ENCODE data around the gene SLX4IP. TPM values are rescaled to one million over a fixed set of nuclear protein-coding genes. Genes with fewer than 3 reads are reported as not detected.

SLX4IP gene
- total RNA-seq, 1 experiment from 2014 or later: 6.4 TPM

GRCh38 chr20:10508060-10508459, 73.0 kb downstream of the SLX4IP start:
- H3K4me3 ChIP-seq (ENCODE audit: low read length): no peak overlapping the region
- H3K4me2 ChIP-seq (ENCODE audit: low read length): no peak overlapping the region
- DNase-seq: peak; percentile 37
- no peak overlapping the region for H2AFZ ChIP-seq (ENCODE audit: low read length)
- H3K27ac ChIP-seq (ENCODE audit: low read length): no peak overlapping the region
- no peaks in the 10 kb centered on the region for H3K36me3 ChIP-seq (ENCODE audit: low read depth, low read length)
- ChIA-PET CTCF (no interaction called here), POLR2A (ENCODE audit: unreplicated experiment) (no interaction called here)
- H3K27me3 ChIP-seq (ENCODE audit: low read length): no peaks in the 10 kb centered on the region
- H3K79me2 ChIP-seq (ENCODE audit: low read length): peaks cover 8% of the 10 kb centered on the region; the same call in 1 of the 2 replicates
- no peaks in the 10 kb centered on the region for H3K9me2 ChIP-seq (replicated peaks; ENCODE audit: low read length)
- intact Hi-C loops (cut with micrococcal nuclease): no loop called here
- H3K4me1 ChIP-seq (ENCODE audit: insufficient read depth, low read length): peaks cover 33% of the 10 kb centered on the region
- no peaks in the 10 kb centered on the region for H3K9me3 ChIP-seq (ENCODE audit: low read length)
- peak; percentile 5; the same call in 1 of the 2 replicates for ATAC-seq
- no peak for TF ChIP-seq EZH2 (IDR thresholded peaks at IDR 0.05; ENCODE audit: low read length, unreplicated experiment)
- no peak for TF ChIP-seq EZH2phosphoT487 (IDR thresholded peaks at IDR 0.05; ENCODE audit: borderline replicate concordance, low read length)
- no peak for TF ChIP-seq CTCF (conservative IDR thresholded peaks at IDR 0.05; ENCODE audit: low read depth, low read length)
- no peaks in the 10 kb centered on the region for H4K20me1 ChIP-seq (ENCODE audit: low read length)
- H3F3A ChIP-seq (ENCODE audit: low read length, unreplicated experiment): no peaks in the 10 kb centered on the region
- BruUV-seq (replicated peaks): no TSS peak
- no peak overlapping the region for H3K9ac ChIP-seq (ENCODE audit: low read length)

- no peak overlapping the region for H2AFZ ChIP-seq (ENCODE audit: low read length)
- H3K9ac ChIP-seq (ENCODE audit: low read length): no peak overlapping the region
- POLR2A ChIA-PET (ENCODE audit: unreplicated experiment): interaction anchor here (0.7 kb wide), 1 partner anchor 9 kb away, joined by 13 read pairs; no protein-coding TSS in a partner anchor
- no peak for TF ChIP-seq CTCF (conservative IDR thresholded peaks at IDR 0.05; ENCODE audit: low read depth, low read length)
- TF ChIP-seq EZH2 (IDR thresholded peaks at IDR 0.05; ENCODE audit: low read length, unreplicated experiment): no peak
- TF ChIP-seq EZH2phosphoT487 (IDR thresholded peaks at IDR 0.05; ENCODE audit: borderline replicate concordance, low read length): no peak
- H3K36me3 ChIP-seq (ENCODE audit: low read depth, low read length): no peaks in the 10 kb centered on the region
- H3K79me2 ChIP-seq (ENCODE audit: low read length): peaks cover 14% of the 10 kb centered on the region
- DNase-seq (no peak), ATAC-seq (no peak)
- H3K27me3 ChIP-seq (ENCODE audit: low read length): no peaks in the 10 kb centered on the region
- peaks cover 34% of the 10 kb centered on the region for H3K4me1 ChIP-seq (ENCODE audit: insufficient read depth, low read length)
- no peak overlapping the region for H3K27ac ChIP-seq (ENCODE audit: low read length)
- H3K4me3 ChIP-seq (ENCODE audit: low read length): no peak overlapping the region
- BruUV-seq (replicated peaks): no TSS peak
- CTCF ChIA-PET: no interaction called here
- no peaks in the 10 kb centered on the region for H3K9me3 ChIP-seq (ENCODE audit: low read length)
- intact Hi-C loops (cut with micrococcal nuclease): no loop called here
- H3K9me2 ChIP-seq (replicated peaks; ENCODE audit: low read length): no peaks in the 10 kb centered on the region
- H4K20me1 ChIP-seq (ENCODE audit: low read length): no peaks in the 10 kb centered on the region
- H3K4me2 ChIP-seq (ENCODE audit: low read length): no peak overlapping the region
- H3F3A ChIP-seq (ENCODE audit: low read length, unreplicated experiment): no peaks in the 10 kb centered on the region
Observed at GRCh38 chr20:10508468-10509251, 73.6 kb downstream of the SLX4IP start.

- Histone ChIP-seq H3K9ac (ENCODE audit: low read length) (no peak overlapping the region), H3F3A (ENCODE audit: low read length, unreplicated experiment) (no peaks in the 10 kb centered on the region), H3K4me1 (ENCODE audit: insufficient read depth, low read length) (peaks cover 42% of the 10 kb centered on the region), H3K27me3 (ENCODE audit: low read length) (no peaks in the 10 kb centered on the region), H3K9me3 (ENCODE audit: low read length) (no peaks in the 10 kb centered on the region), H3K27ac (ENCODE audit: low read length) (no peak overlapping the region), H2AFZ (ENCODE audit: low read length) (no peak overlapping the region), H3K4me3 (ENCODE audit: low read length) (no peak overlapping the region), H4K20me1 (ENCODE audit: low read length) (no peaks in the 10 kb centered on the region), H3K79me2 (ENCODE audit: low read length) (peaks cover 15% of the 10 kb centered on the region), H3K36me3 (ENCODE audit: low read depth, low read length) (no peaks in the 10 kb centered on the region), H3K4me2 (ENCODE audit: low read length) (no peak overlapping the region), H3K9me2 (replicated peaks; ENCODE audit: low read length) (no peaks in the 10 kb centered on the region)
- TF ChIP-seq EZH2phosphoT487 (IDR thresholded peaks at IDR 0.05; ENCODE audit: borderline replicate concordance, low read length) (no peak), CTCF (conservative IDR thresholded peaks at IDR 0.05; ENCODE audit: low read depth, low read length) (no peak), EZH2 (IDR thresholded peaks at IDR 0.05; ENCODE audit: low read length, unreplicated experiment) (no peak)
- ATAC-seq: no peak
- CTCF ChIA-PET: no interaction called here
- no peak for DNase-seq
- POLR2A ChIA-PET (ENCODE audit: unreplicated experiment): interaction anchor here (0.7 kb wide), 1 partner anchor 10 kb away, joined by 13 read pairs; no protein-coding TSS in a partner anchor
- intact Hi-C loops (cut with micrococcal nuclease): no loop called here
- no TSS peak for BruUV-seq (replicated peaks)
Observed at GRCh38 chr20:10509376-10509775, 74.3 kb downstream of the SLX4IP start.

Data from PC-3 (cell line).